ENCODE measurements around the gene PARP12.

GRCh38 chr7:140008755-140009610 is 53.8 kb downstream of the PARP12 start:
- TF ChIP-seq CTCF (optimal IDR thresholded peaks at IDR 0.05 in 1 of 3, IDR thresholded peaks at IDR 0.05 in 1 of 3, conservative IDR thresholded peaks at IDR 0.05 in 1 of 3; ENCODE audit: extremely low read depth in 1 of 3, insufficient read depth in 2 of 3, low read length in 3 of 3) (no peak), EZH2 (IDR thresholded peaks at IDR 0.05; ENCODE audit: low read length) (no peak)

Measured in keratinocyte (primary cell).